DMS53 treated with DMSO at 0.1 percent for 48 hours (cell line): ENCODE measurements around the gene COL5A2.

ENCODE experiments used
- DNase-seq: peaks from one replicate; lab custom pipeline; 2025; ENCODE audit not compliant: unreplicated experiment; lab: John Stamatoyannopoulos, UW

COL5A2 gene

DNA sequence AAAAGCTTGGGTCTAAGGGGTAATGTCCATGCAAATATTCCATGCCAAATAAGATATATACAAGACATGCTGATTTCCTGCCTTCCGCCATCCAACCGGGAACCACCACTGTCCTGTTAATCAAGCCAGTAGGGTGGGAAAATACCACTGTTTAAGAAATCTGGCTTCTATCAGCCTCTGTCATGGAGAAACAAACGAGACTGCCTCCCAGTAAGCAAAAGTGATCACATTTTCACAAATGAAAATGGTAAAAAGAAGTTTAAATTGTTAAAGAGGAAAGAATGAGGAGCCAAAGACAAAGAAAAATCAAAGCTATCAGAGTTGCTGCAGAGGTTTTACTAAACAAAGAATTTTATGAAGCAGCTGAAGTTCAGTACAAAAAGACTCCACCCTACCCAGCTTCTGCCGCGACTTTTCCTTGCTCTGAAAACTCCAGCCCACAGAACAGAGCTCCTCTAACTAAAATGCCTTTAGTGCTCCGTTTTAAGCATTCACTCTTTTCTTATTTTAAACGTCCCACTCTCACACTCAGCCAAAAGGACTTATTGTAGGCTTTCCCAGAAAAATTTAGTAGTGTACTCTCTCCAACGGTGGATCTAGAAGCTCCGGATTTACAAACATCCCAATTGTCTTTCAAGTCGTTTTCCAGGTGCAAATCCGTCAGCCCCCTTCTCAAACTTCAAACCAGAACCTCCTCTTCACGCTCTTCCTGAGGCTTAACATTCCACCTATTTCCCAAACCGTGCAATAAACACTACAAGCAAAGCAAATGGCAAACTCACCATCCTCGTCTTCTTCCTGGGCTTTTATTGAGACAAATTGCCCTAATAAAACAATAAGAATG is 613 bp downstream of the COL5A2 start:
- no peak for DNase-seq

DNA sequence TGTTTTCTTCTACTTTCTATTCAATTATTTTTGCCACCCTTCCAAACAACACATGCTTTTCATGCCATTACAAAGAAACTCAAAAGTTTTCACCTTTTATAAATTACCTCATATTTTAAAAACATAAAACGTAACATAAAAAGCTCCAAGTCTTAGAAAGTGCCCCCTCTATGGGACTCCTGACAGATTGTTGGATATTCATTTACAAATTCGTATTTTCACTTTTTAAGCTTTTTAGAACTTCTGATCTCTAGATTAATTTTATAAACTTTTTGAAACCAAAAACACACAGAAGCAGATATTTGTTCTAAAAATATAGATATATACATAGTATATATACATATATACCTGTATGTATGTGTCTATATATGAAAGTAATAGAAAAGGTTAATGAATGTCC is 1.5 kb downstream of the COL5A2 start:
- no peak for DNase-seq

DNA sequence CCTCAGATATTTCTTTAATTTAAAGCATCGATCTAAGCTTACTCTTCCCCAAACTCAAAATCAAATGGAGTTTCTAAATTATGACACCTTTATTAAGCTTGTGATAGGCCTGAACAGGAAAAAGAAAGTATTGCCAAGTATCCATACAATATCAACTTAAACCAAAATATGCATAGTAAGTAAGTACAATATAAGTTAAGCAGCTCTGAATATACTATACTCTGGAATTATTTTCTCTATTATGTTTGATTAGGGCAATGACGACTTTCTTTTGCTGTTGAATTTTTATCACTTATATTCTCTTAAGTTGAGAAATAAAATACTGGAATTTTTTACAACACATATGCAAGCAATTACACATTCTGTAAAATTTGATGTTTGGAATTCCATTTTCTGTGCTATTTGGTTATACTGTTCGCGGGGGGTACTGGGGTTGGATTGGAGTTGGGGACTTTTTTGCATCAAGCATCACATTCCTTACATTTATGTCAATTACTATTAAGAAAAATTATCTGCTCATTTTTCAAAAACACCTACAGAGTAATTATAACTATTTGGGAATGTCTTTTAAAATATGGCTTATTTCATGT is 2.2 kb downstream of the COL5A2 start:
- no peak for DNase-seq

DNA sequence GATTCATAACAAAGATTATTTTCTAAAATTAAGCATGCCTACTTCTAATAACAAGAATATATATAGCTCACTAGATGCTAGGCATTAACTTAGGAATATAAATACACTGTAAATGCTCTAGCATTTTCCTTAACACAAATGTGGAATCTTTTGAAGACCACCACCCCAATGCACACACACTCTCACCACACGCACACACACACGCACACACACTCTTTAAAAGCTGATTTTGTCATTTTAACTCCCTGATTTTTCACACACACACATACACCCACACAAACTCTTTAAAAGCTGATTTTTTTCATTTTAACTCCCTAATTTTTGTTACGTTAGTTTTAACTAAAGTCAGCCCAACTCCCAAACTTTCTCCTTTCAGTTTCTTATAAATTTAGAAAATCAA is 3.0 kb downstream of the COL5A2 start:
- DNase-seq: no peak

DNA sequence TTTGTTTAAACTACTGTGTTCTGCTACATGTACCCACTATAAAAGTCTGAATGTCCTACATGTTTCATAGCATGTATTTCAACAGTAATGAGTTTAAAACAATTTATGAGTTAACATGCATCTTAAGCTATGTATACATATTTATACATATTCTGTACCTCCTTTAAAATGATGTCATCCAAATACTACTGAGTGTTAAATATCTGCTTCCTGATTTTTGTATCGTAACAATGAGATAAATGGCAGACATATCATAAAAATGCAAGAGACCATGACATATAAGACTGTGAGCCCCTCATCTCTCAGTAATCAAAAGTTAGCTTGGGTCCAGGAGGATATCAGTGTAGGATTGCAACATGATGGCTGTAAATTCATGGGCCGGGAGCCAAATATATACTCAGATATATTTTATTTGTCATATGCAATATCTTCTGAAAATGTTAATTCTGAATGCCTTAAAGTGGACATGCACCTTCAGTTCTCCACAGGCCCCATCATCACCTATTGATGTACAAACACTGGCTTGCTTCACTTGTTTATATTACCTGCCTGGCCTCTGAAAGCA is 3.6 kb downstream of the COL5A2 start:
- DNase-seq: no peak

DNA sequence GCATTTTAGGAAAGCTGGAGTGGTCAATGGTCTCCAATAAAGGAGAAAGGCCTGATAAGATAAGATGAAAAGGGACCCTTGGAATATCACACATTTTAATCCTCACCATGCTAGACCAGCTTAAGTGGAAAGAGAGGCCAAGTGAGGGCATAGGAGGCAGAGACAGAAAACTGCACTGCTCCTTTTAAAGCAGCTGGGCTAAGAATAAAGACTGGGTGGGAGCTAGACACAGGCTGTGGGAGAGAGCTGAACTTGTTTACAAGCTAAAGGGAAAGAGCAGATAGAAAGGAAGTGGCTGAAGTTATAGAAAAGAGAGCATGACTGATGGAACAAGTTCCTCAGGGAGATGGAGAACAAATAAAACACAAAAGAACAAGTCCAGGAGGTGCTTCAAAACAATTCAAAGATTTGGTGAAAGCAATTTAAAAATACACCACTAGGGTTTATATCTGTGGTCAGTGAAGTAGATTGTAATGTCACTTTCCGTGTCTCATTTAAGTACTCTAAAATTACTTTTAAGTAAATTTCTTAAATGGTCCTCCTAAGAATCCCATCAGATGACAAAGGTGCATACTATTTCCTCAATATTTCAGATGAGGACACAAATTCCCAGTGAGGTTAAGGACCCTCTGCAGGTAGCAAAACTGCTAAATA is 7.5 kb downstream of the COL5A2 start:
- no peak for DNase-seq

DNA sequence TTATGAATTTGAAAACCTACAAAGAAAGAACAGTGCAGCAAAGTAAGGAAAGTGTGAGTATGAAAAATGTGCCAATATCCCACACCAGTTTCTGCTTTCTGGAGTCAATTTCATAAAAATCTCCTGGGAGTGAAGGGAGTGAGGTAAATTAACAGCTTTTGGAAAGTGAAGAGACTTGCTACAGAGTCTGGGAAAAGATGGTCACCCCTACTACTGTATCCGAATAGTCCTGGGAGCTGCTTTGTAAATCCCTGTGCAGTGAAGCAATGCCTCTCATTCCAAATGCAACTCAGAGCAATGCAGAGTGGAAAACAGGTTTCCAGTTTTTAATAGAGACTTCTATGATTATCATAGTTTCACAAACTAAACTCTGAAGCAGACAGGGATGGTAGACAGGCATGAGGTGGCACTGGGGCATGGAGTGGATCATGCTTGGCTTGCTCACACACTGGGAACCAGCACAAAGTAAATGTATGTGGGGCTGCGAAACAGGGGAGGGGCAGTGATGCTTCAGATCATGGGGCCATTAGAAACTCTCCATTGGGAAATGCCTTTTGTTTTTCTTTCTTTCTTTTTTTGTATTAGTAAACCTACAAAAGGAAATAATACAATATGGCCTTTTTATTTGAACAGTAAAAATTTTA is 10.6 kb downstream of the COL5A2 start:
- DNase-seq: no peak

DNA sequence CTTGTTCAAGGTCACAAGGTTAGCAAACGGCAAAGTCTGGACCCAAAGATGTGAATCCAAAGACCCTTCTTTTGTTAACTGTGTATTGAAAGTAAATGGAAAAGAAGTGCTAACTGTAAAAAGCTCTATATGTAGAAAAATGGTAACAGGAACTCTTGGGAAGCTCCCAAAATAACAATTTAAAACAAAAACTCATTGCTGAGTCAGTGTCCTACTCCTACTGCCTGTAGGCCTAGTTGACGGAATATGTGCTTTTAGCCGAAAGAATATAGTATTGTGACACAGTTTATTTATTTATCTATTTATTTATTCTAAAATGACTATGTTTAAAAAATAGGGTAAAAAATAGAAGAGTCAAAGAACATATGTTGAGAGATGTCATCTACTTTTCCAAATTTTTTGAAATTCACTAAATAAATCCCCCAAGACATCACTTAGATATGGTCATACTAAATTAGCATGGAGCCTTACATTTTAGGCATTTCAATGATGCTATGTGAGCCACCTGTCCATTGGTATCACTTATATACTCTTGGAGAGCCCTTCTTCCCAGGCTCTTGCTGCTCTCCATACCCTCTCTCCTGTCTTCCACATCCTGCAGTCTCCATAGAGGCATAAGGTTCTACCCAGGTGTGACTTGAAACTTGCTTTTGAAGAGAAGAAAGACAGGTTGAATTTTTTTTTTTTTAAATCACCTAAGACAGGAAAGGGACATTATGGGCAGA is 13.7 kb downstream of the COL5A2 start:
- no peak for DNase-seq

DNA sequence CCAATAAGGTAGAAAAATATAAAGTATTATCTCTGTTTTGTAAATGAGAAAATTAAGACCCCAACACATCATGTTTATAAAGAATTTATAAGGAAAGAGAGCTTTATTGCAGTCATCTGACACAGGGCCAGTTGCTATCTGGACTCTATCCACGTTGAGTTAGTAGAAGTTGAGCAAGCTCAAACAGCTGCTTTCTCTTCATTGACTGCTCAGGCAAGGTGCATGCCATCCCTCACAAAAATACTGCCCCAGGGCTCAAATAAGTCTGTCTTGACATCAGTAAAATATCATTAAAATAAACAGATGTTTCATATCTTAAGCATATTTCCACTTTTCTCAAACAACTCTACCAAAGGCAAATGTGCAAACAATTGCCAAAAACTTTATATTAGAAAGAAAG is 14.8 kb downstream of the COL5A2 start:
- DNase-seq: no peak

DNA sequence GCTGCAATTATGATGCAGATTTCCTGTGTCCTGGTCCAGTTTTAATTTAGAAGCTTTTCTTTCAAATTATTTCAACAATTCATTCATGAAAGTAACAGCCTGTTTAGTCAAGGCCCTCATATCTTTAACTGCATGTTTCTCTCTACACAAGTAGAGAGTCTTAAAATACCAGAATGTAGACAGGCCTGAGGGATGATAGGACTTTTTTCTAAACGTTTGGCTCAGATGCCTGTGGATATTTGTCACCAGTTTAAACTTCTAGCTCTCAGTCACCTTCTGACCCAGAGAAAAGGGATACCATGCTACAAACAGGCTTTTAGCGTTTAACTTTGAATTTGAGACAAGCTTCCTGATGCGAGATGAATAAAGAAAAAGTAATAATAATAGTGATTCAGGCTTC is 15.7 kb downstream of the COL5A2 start:
- no peak for DNase-seq

DNA sequence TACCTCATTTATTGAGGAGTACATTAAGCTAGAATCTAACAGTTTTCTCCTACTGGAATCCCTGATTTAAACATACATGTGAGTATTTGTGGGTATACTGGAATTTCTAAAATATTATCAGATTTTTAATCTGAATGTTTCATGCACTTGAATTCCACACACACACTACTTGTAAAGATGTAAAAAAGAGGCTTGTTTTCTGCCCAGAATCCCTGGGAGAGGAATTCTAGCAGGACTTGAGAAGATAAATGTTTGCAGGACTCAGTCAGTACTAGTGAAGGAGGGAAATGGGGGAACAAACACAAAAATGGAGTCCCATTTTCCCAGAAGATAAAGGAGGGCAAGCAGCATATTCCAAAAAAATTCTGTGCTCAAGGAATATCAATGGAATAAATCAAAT is 17.0 kb downstream of the COL5A2 start:
- no peak for DNase-seq

DNA sequence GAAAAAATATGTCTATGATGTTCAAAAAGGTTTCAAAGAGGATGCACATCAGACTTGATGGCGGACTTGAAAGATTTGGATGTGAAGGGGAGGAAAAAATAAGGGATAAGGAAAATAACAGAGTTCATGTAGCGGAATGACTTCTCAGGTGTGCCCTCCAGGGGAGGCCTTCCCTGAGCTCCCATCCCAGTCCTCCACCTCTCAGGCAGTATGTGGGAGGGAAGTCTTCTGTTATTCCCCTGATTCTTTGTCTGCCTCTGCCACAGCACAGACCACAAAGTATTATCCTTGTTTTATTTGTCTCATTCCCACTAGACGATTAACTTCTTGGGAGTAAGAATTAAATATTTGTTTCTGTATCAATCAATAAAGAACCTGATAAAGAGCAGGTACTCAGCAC is 17.7 kb downstream of the COL5A2 start:
- no peak for DNase-seq

DNA sequence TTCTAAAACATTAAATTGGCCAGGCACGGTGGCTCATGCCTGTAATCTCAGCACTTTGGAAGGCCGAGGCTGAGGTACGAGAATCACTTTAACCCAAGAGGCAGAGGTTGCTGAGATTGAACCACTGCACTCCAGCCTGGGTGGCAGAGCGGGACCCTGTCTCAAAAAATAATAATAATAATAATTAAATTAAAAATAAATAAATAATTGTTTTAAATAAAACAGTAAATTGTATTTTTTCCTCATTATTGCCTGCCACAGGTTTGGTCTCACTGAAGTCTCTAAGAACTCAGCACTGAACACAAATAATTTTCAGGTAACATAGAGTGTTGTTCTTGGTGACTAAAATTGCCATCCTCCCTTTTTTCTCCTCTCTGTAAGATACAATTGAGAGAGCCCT is 19.8 kb downstream of the COL5A2 start:
- DNase-seq: no peak

DNA sequence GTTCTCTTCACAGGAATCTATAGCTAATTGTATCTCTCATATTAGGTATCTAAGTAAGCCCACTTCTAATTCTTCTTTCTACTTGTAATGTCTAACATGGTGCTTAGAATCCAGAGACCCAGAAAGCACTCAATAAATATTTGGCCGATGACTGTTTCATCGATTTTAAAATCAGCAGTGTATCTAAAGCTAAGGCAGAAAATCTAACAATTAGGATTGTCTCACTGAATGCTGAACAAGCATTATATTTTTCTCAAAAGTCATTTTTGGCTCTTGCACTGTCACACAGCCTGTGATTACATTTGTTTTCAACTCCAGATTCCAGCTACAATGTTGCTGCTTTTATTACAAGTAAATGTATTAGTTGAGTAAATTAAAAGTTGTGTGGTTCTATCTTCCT is 20.3 kb downstream of the COL5A2 start:
- DNase-seq: no peak

DNA sequence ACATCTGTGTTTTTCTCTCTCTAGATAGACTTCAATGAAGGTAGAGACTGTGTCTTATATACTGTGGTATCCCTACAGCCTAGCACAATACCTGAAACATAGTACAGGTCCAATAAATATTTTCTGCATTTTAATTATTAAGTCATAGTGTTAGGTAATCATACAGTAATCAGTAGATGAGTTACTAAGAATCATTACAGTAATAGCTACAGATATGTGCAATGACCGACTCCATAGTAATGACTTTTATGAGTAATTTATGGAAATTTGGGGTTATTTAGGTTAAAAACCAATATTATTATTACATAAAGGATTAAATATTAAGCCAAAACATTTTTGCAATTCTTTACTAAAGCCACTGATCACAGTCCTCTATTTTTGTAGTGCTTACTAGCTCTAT is 21.6 kb downstream of the COL5A2 start:
- no peak for DNase-seq

DNA sequence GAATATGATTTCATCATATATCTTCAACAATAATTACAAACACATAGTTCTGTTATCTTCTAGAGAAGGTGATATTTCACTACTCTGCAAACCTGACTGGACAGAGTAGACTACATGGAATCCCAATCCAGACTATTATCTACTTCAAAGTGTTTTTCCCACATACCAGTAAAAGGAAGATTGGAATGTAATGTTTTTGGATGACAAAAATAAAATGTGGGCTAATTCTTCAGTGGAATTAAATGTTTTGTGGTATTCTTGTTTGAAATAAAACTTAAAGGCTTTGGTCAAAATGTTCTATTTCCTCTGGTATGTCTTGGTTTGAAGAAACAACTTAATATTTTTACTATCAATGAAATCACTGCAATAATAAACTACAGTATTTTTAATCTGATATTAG is 22.1 kb downstream of the COL5A2 start:
- no peak for DNase-seq

DNA sequence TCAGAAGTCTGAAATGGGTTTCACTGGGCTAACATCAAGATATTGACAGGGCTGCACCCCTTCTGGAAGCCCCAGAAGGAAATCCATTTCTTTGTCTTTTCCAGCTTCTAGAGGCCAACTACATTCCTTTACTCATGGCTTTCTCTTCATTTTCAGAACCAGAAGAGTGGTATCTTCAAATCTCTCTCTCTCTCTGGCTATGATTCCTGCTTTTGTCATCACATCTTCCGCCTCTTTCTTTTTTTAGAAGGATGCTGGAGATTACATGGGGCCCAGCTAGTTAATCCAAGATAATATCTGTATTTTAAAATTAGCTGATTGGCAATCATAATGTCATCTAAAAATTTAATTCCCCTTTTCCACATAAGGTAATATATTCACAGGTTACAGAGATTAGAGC is 23.8 kb downstream of the COL5A2 start:
- DNase-seq: no peak

DNA sequence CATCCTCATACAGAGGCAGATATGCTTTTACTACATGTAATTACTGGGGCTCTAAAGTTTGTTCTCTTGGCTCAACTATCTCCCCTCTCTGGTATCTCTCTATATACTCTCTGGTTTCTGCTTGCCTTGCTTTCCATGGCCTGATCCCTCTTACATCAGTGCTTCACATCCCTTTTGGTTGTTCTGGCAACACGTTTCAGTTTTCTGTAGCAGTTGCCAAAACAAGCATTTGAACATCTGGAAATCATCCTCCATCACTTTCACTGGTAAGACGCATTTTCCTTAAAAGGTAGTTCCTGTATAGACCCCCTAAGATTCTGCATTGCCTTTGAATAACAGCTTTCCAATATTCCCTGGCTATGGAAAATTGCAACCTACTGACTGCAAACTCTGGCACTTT is 25.9 kb downstream of the COL5A2 start:
- DNase-seq: no peak

DNA sequence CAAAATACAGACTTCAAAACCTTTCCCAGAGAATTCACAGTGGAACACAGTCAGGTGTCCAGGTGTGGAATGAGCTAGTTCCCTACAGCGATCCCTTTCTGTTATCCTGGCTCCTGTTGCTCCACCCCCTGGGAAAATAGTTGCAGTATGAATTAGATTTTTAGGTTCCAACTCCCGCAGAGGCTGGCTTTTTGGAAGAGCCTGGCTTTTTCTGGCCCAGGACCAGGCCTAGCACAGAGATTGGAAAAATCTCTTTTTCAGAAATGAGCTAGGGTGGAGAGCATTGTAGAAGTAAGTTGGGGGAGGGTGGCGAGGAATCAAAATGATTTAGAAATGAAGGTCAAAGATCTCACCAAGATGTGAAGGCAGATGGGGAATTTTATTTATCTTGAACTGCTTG is 27.1 kb downstream of the COL5A2 start:
- no peak for DNase-seq

DNA sequence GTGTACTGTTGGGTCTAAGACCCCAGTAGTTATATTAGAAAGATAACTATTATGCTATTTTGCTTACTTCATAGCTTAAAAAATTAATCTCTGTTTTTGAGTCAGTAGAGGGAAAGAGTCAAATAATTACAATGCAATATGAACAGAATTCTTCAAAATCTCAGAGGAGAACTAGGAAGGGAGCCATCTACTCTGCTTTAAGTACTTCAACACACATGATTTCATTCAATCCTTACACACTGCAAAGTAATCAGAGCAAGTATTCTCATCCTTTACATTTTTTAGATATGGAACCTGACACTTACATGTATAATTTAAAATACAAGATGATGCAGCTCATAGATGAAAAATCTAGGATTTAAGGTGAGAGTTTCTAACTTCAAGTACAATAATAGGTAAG is 27.7 kb downstream of the COL5A2 start:
- no peak for DNase-seq

DNA sequence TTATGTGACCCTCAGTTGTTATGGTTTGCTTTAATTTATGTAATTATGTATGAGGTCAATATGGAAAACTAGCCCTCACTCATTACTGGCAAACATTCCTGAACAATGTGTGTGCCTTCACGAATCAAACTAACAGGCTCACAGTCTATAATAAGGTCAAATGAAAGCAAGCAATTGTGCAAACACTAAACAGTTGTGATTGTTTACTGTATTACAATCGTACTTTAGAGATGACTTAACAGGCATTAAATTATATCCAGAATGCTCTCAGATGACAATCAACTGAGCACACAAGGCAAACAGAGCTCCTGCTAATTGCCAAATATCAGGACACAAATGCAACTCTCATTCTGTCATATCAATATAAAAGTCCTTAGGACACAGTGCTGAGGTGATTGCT is 29.5 kb downstream of the COL5A2 start:
- DNase-seq: no peak
